Right ventricle myocardium superior (tissue), 1 donor: ENCODE results near the gene NPL. TPM values are rescaled to one million over a fixed set of nuclear protein-coding genes. Genes with fewer than 3 reads are reported as not detected.

Experiments
- ATAC-seq: fragments of 200-7000 bp; cut with Tn5 transposase; one replicate; pipeline ENCODE4 v1.9.1; 2020; ENCODE audit warnings: mild to moderate bottlenecking; ENCODE audit not compliant: poor library complexity
- DNase-seq: peaks from one replicate; pipeline ENCODE4 v3.0.0-alpha.2; 2020
- intact Hi-C: fragments of 100-400 bp; cut with DNase I; formaldehyde crosslinking; loops from one replicate; pipeline ENCODE4 v1.11.2; 2022
- total RNA-seq: library from RNA; stranded (reverse); fragmentation: NEBNext Ultra II Directional; extraction: Animal tissue kit (Norgen Biotek cat#: 25700); gene quantifications from one replicate; pipeline ENCODE4 v1.2.1, GENCODE V29; 2021
- donor health status: DM: no; HTN: yes; CAD: no; lungs with severe emphysema.

NPL gene
- total RNA-seq, 1 donor from 2014 or later, result 5.3 TPM

- intact Hi-C loops, result no loop called here
- DNase-seq, result no peak
- no peak for ATAC-seq
Measured at GRCh38 chr1:182847105-182847504, 57.5 kb downstream of the NPL start.

GRCh38 chr1:182848736-182849135 is 59.2 kb downstream of the NPL start:
- DNase-seq (no peak), ATAC-seq (no peak)
- intact Hi-C loops, result no loop called here

GRCh38 chr1:182850319-182850718 is 60.7 kb downstream of the NPL start:
- intact Hi-C loops, result no loop called here
- DNase-seq (no peak), ATAC-seq (no peak)

GRCh38 chr1:182851825-182852224 is 62.3 kb downstream of the NPL start:
- ATAC-seq (no peak), DNase-seq (no peak)
- intact Hi-C loops, result no loop called here

- DNase-seq (no peak), ATAC-seq (no peak)
- intact Hi-C loops, result no loop called here
Measured at GRCh38 chr1:182855911-182856310, 66.3 kb downstream of the NPL start.

GRCh38 chr1:182857212-182857611 is 67.6 kb downstream of the NPL start:
- intact Hi-C loops, result no loop called here
- no peak for ATAC-seq

GRCh38 chr1:182860658-182861057 is 71.1 kb downstream of the NPL start:
- DNase-seq, result no peak
- intact Hi-C loops, result loop anchor here (10.0 kb wide), 1 partner anchor 274 kb away; no protein-coding TSS in a partner anchor
- no peak for ATAC-seq

More at GRCh38 chr1:182857212-182857611, 67.6 kb downstream of the NPL start:
- DNase-seq, result no peak

- ATAC-seq, result no peak
- intact Hi-C loops, result loop anchor here (10.0 kb wide), 1 partner anchor 273 kb away; no protein-coding TSS in a partner anchor
- DNase-seq, result no peak
Measured at GRCh38 chr1:182861994-182862393, 72.4 kb downstream of the NPL start.

GRCh38 chr1:182862827-182863226 is 73.3 kb downstream of the NPL start:
- DNase-seq, result no peak
- ATAC-seq, result no peak
- intact Hi-C loops, result loop anchor here (10.0 kb wide), 1 partner anchor 272 kb away; no protein-coding TSS in a partner anchor

- DNase-seq, result no peak
- ATAC-seq, result no peak
- intact Hi-C loops, result loop anchor here (10.0 kb wide), 1 partner anchor 271 kb away; no protein-coding TSS in a partner anchor
Measured at GRCh38 chr1:182863940-182864339, 74.4 kb downstream of the NPL start.

GRCh38 chr1:182867861-182868260 is 78.3 kb downstream of the NPL start:
- intact Hi-C loops, result loop anchor here (10.0 kb wide), 1 partner anchor 267 kb away; no protein-coding TSS in a partner anchor
- DNase-seq (no peak), ATAC-seq (no peak)

GRCh38 chr1:182869241-182869666 is 79.7 kb downstream of the NPL start:
- ATAC-seq (no peak), DNase-seq (no peak)
- intact Hi-C loops, result loop anchor here (10.0 kb wide), 1 partner anchor 266 kb away; no protein-coding TSS in a partner anchor

- intact Hi-C loops, result no loop called here
Measured at GRCh38 chr1:182872881-182873280, 83.3 kb downstream of the NPL start.

GRCh38 chr1:182875889-182876288 is 86.3 kb downstream of the NPL start:
- intact Hi-C loops, result no loop called here
- ATAC-seq (no peak), DNase-seq (no peak)

More at GRCh38 chr1:182872881-182873280, 83.3 kb downstream of the NPL start:
- DNase-seq (no peak), ATAC-seq (no peak)

GRCh38 chr1:182877331-182877730 is 87.8 kb downstream of the NPL start:
- no peak for ATAC-seq
- no peak for DNase-seq
- intact Hi-C loops, result no loop called here

GRCh38 chr1:182877842-182878241 is 88.3 kb downstream of the NPL start:
- no peak for ATAC-seq
- intact Hi-C loops, result no loop called here

More at GRCh38 chr1:182877842-182878241, 88.3 kb downstream of the NPL start:
- no peak for DNase-seq

Other genes starting within 250 kb of the NPL start
- 3.3 TPM for gene RNASEL, start 200.5 kb upstream of the NPL start, total RNA-seq
- 1.0 TPM for gene RGS16, start 185.4 kb upstream of the NPL start, total RNA-seq
- gene RGS8, start 105.2 kb upstream of the NPL start, total RNA-seq, result not detected
- 54.9 TPM for gene DHX9, start 49.6 kb downstream of the NPL start, total RNA-seq
- not detected for gene SHCBP1L, start 163.4 kb downstream of the NPL start, total RNA-seq
- gene LAMC1, start 233.6 kb downstream of the NPL start, total RNA-seq, result 87.5 TPM